Measurements from ENCODE around the gene DUSP16.

Gene DUSP16

GRCh38 chr12:12537421-12537820 is 25.2 kb downstream of the DUSP16 start:
- H3K27ac ChIP-seq (replicated peaks) = no peak overlapping the region
- DNase-seq (ENCODE audit: low read depth in 1 of 2, low spot score in 1 of 2) = no peak
- no peak for TF ChIP-seq REST (IDR thresholded peaks at IDR 0.05; ENCODE audit: insufficient replicate concordance, low read depth)
- TF ChIP-seq CTCF (IDR thresholded peaks at IDR 0.05; ENCODE audit: insufficient read depth, low read length) = no peak
- no peak for TF ChIP-seq SPI1 (IDR thresholded peaks at IDR 0.05; ENCODE audit: borderline replicate concordance, low read depth)
- no peak for TF ChIP-seq GABPA (IDR thresholded peaks at IDR 0.05; ENCODE audit: low read depth)
- no peak for TF ChIP-seq POLR2AphosphoS5 (IDR thresholded peaks at IDR 0.05; ENCODE audit: low read depth)
- no peaks in the 10 kb centered on the region for H3K27me3 ChIP-seq (ENCODE audit: insufficient read depth, poor library complexity, severe bottlenecking)
- H3K4me3 ChIP-seq (replicated peaks; ENCODE audit: insufficient read depth, low read length) = no peak overlapping the region

GRCh38 chr12:12534975-12535374 is 27.7 kb downstream of the DUSP16 start:
- TF ChIP-seq GABPA (IDR thresholded peaks at IDR 0.05; ENCODE audit: low read depth) (no peak), CTCF (IDR thresholded peaks at IDR 0.05; ENCODE audit: insufficient read depth, low read length) (no peak), SPI1 (IDR thresholded peaks at IDR 0.05; ENCODE audit: borderline replicate concordance, low read depth) (no peak), POLR2AphosphoS5 (IDR thresholded peaks at IDR 0.05; ENCODE audit: low read depth) (no peak), REST (IDR thresholded peaks at IDR 0.05; ENCODE audit: insufficient replicate concordance, low read depth) (no peak)
- Histone ChIP-seq H3K4me3 (replicated peaks; ENCODE audit: insufficient read depth, low read length) (no peak overlapping the region), H3K27ac (replicated peaks) (no peak overlapping the region), H3K27me3 (ENCODE audit: insufficient read depth, poor library complexity, severe bottlenecking) (no peaks in the 10 kb centered on the region)
- DNase-seq (ENCODE audit: low read depth in 1 of 2, low spot score in 1 of 2) = no peak

- no peak for TF ChIP-seq GABPA (IDR thresholded peaks at IDR 0.05; ENCODE audit: low read depth)
- no peak for TF ChIP-seq SPI1 (IDR thresholded peaks at IDR 0.05; ENCODE audit: borderline replicate concordance, low read depth)
- no peak for TF ChIP-seq REST (IDR thresholded peaks at IDR 0.05; ENCODE audit: insufficient replicate concordance, low read depth)
- TF ChIP-seq POLR2AphosphoS5 (IDR thresholded peaks at IDR 0.05; ENCODE audit: low read depth) = no peak
- TF ChIP-seq CTCF (IDR thresholded peaks at IDR 0.05; ENCODE audit: insufficient read depth, low read length) = no peak
- no peak overlapping the region for H3K27ac ChIP-seq (replicated peaks)
- H3K4me3 ChIP-seq (replicated peaks; ENCODE audit: insufficient read depth, low read length) = no peak overlapping the region
- no peaks in the 10 kb centered on the region for H3K27me3 ChIP-seq (ENCODE audit: insufficient read depth, poor library complexity, severe bottlenecking)
- DNase-seq (ENCODE audit: low read depth in 1 of 2, low spot score in 1 of 2) = no peak
Measured at GRCh38 chr12:12534166-12534866, 28.3 kb downstream of the DUSP16 start.
